DND-41 (cell line): ENCODE data around the gene LMAN2.
A peak's percentile ranks its signal among the peaks of the same experiment; 100 is the strongest.

Experiments used
- ATAC-seq: fragments of 200-7000 bp; cut with Tn5 transposase; 3 replicates; pipeline ENCODE4 v1.9.1; 2021; ENCODE audit warnings: low read depth; ENCODE audit not compliant: insufficient read depth
- DNase-seq: peaks from one replicate; pipeline ENCODE4 v3.0.0-alpha.2; 2020
- H2AFZ ChIP-seq: 2 replicates; pipeline ENCODE4 v1.6.0; 2012; ENCODE audit warnings: low read depth, low read length
- H3K27ac ChIP-seq: 2 replicates; pipeline ENCODE4 v1.5.1; 2012; ENCODE audit warnings: low read length, inconsistent platforms
- H3K27me3 ChIP-seq: fragments of 200-600 bp; sonication (generic); 2 replicates; pipeline ENCODE4 v1.6.0; 2012; ENCODE audit warnings: low read length, mild to moderate bottlenecking, inconsistent platforms; ENCODE audit not compliant: insufficient read depth, poor library complexity
- H3K36me3 ChIP-seq: 2 replicates; pipeline ENCODE4 v1.5.1; 2012; ENCODE audit warnings: low read length, inconsistent platforms; ENCODE audit not compliant: insufficient read depth
- H3K4me1 ChIP-seq: 2 replicates; pipeline ENCODE4 v1.5.1; 2012; ENCODE audit warnings: mild to moderate bottlenecking, low read length; ENCODE audit not compliant: insufficient read depth
- H3K4me2 ChIP-seq: 2 replicates; pipeline ENCODE4 v1.6.0; 2012; ENCODE audit warnings: mild to moderate bottlenecking, moderate library complexity, low read length, inconsistent platforms; ENCODE audit not compliant: insufficient read depth
- H3K4me3 ChIP-seq, 2 experiments: fragments of 200-600 bp in 1 of 2; shearing (Covaris generic) in 1 of 2; 2 replicates each; pipeline ENCODE4 v1.5.1; 2012 to 2016; ENCODE audit warnings: inconsistent platforms in 2 of 2, low read length in 2 of 2, mild to moderate bottlenecking in 2 of 2, low read depth in 1 of 2, moderate library complexity in 1 of 2
- H3K79me2 ChIP-seq: 2 replicates; pipeline ENCODE4 v1.6.0; 2012; ENCODE audit warnings: low read length, inconsistent platforms; ENCODE audit not compliant: insufficient read depth
- H3K9ac ChIP-seq: 2 replicates; pipeline ENCODE4 v1.6.0; 2012; ENCODE audit warnings: low read depth, mild to moderate bottlenecking, inconsistent platforms, low read length, moderate library complexity
- H3K9me3 ChIP-seq: 2 replicates; pipeline ENCODE4 v1.5.1; 2012; ENCODE audit warnings: low read length, moderate library complexity, mild to moderate bottlenecking, inconsistent platforms; ENCODE audit not compliant: insufficient read depth, severe bottlenecking
- H4K20me1 ChIP-seq: 2 replicates; pipeline ENCODE4 v1.6.0; 2012; ENCODE audit warnings: low read length; ENCODE audit not compliant: insufficient read depth
- EZH2 ChIP-seq: IDR thresholded peaks from 3 replicates; pipeline ENCODE4 v1.6.1; 2012; ENCODE audit warnings: borderline replicate concordance, low read depth, mild to moderate bottlenecking, moderate library complexity, low read length, inconsistent platforms; ENCODE audit not compliant: severe bottlenecking
- TF ChIP-seq, protein P1 (sequence below): IDR thresholded peaks from 2 replicates; pipeline ENCODE4 v1.5.1; 2012; ENCODE audit warnings: borderline replicate concordance, low read length, moderate library complexity, mild to moderate bottlenecking; ENCODE audit not compliant: poor library complexity, severe bottlenecking; ENCODE audit errors: extremely low read depth

Gene LMAN2

DNA sequence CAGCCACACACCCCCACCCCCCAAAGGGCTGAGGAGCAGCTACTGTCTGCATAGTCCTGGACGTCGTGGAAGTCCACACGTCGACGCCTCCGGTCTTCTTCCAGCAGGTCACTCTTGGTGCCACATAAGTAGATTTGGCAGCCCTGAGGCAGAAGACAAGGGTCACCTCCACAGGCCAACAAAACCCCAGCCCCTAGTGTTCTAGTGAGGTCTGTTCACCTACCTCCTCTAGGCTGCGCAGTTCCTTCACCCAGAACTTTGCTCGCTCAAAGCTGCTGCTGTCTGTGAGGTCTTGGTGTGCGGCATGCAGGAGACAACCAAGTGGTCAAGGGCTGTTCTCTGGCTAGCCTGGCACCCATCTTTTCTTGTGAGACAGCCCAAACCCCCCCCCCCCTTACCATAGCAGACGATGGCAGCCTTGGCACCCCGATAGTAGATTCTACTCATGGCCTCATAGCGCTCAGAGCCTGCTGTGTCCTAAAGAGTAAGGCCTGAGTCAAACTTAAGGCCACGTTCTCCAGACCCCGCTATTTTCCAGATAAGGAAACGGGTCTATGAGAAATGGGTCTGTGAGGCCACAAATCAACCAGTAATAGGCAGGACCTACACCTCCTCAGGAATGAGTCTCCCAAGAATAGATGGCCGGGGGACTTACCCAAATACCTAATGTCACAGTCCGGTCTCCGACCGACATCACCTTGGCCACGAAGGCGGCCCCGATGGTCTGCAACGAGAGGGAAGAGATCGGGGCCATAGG is 48.9 kb downstream of the LMAN2 start:
- Histone ChIP-seq H4K20me1 (peaks cover 47% of the 10 kb centered on the region), H3K4me1 (peaks cover 83% of the 10 kb centered on the region), H3K4me2 (peak overlapping the region; percentile 99), H3K79me2 (peaks cover 56% of the 10 kb centered on the region), H3K4me3 (peak overlapping the region; percentile 53 to 69; a peak in 3 of 4 replicates), H3K9ac (peak overlapping the region; percentile 96), H3K9me3 (no peaks in the 10 kb centered on the region), H3K27me3 (no peaks in the 10 kb centered on the region), H3K27ac (peak overlapping the region; percentile 70), H3K36me3 (peaks cover 56% of the 10 kb centered on the region), H2AFZ (peak overlapping the region; percentile 98; the same call in 1 of the 2 replicates)
- no peak for TF ChIP-seq EZH2
- TF ChIP-seq, protein P1, sequence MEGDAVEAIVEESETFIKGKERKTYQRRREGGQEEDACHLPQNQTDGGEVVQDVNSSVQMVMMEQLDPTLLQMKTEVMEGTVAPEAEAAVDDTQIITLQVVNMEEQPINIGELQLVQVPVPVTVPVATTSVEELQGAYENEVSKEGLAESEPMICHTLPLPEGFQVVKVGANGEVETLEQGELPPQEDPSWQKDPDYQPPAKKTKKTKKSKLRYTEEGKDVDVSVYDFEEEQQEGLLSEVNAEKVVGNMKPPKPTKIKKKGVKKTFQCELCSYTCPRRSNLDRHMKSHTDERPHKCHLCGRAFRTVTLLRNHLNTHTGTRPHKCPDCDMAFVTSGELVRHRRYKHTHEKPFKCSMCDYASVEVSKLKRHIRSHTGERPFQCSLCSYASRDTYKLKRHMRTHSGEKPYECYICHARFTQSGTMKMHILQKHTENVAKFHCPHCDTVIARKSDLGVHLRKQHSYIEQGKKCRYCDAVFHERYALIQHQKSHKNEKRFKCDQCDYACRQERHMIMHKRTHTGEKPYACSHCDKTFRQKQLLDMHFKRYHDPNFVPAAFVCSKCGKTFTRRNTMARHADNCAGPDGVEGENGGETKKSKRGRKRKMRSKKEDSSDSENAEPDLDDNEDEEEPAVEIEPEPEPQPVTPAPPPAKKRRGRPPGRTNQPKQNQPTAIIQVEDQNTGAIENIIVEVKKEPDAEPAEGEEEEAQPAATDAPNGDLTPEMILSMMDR: peak; percentile 5
- DNase-seq (no peak), ATAC-seq (no peak)

DNA sequence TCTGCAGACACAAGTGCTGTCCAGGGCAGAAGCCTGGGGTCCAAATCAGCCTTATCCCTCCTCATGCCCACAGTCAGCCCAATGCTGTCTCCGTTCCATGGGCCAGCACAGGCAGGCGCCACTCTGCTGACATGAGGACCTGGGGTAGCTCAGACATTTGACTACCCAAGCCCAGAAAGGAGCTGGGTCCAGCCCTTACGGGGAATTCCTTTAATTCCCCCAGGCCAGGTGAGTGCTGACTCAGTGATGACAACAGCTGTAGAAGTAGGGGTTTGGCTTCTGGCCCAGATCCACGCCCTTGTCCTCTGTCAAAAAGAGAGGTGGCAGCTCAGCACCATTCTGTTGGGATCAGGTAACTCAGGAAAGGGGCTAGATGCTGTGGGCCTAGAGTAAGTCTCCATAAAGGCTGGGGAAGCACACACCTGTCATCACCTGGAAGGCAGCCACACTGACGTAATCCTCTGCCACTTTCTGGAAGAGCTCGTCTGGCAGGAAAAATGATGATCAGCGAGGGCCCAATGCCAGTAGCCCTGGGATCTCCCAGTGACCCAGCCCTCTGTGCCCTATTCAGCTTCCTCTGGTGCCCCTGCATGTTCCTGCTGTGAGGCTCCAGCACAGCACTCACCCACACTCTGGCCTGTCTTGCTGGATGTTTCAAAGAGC is 49.8 kb downstream of the LMAN2 start:
- Histone ChIP-seq H3K4me3 (peak overlapping the region in 1 of 2 experiments; percentile 69; a peak in 2 of 4 replicates), H3K79me2 (peaks cover 48% of the 10 kb centered on the region), H4K20me1 (peaks cover 40% of the 10 kb centered on the region), H3K36me3 (peaks cover 51% of the 10 kb centered on the region), H3K27ac (no peak overlapping the region), H3K27me3 (no peaks in the 10 kb centered on the region), H2AFZ (no peak overlapping the region), H3K4me1 (peaks cover 74% of the 10 kb centered on the region), H3K9ac (peak overlapping the region; percentile 96; the same call in 1 of the 2 replicates), H3K9me3 (no peaks in the 10 kb centered on the region), H3K4me2 (peak overlapping the region; percentile 99)
- no peak for TF ChIP-seq EZH2
- TF ChIP-seq, protein P1: no peak
- no peak for DNase-seq
- ATAC-seq: no peak

DNA sequence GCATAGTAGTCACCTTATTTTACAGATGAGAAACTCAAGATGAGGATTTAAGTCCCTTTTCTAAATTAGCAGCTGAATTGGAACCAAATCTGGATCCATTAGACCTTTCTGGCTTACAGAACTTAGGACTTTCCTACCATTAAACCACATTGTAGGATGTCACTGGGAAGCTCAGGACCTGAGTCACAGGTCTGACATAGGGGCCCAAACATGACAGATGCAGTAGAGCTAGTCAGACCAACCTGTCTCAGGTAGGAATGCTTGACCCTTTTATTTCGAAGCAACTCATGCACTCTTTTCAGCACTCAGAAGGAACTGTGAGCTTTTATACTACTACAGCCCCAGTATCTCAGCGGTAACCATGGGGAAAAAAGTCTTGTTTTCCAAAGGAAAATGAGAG is 50.5 kb downstream of the LMAN2 start:
- peaks cover 51% of the 10 kb centered on the region for H3K36me3 ChIP-seq
- H3K27ac ChIP-seq: peak overlapping the region; percentile 82
- no peaks in the 10 kb centered on the region for H3K27me3 ChIP-seq
- ATAC-seq: no peak
- no peak overlapping the region for H2AFZ ChIP-seq
- peak overlapping the region; percentile 55 for H3K4me2 ChIP-seq
- no peak for DNase-seq
- H3K9ac ChIP-seq: peak overlapping the region; percentile 37
- no peaks in the 10 kb centered on the region for H3K9me3 ChIP-seq
- H4K20me1 ChIP-seq: peaks cover 35% of the 10 kb centered on the region; the same call in 1 of the 2 replicates
- no peak for TF ChIP-seq EZH2
- TF ChIP-seq, protein P1: no peak
- peaks cover 42% of the 10 kb centered on the region for H3K79me2 ChIP-seq
- H3K4me3 ChIP-seq: no peak overlapping the region
- peaks cover 70% of the 10 kb centered on the region for H3K4me1 ChIP-seq
